Chondrocyte (in vitro differentiated cells): ENCODE results near the gene ALCAM. TPM values are rescaled to one million over a fixed set of nuclear protein-coding genes. Genes with fewer than 3 reads are reported as not detected.
A peak's percentile ranks its signal among the peaks of the same experiment; 100 is the strongest.

Experiments
- DNase-seq: peaks from one replicate; pipeline ENCODE4 v3.0.0; 2021; ENCODE audit warnings: mixed read lengths, low spot score
- H3K27ac Mint-ChIP-seq: one replicate; pipeline ENCODE4 v1.8.0; 2021; ENCODE audit warnings: mild to moderate bottlenecking, moderate library complexity, mixed read lengths; ENCODE audit not compliant: unreplicated experiment
- H3K27me3 Mint-ChIP-seq: 2 replicates; pipeline ENCODE4 v1.8.0; 2021; ENCODE audit warnings: low read depth, mixed read lengths
- H3K36me3 Mint-ChIP-seq: 2 replicates; pipeline ENCODE4 v1.8.0; 2021; ENCODE audit warnings: low read depth, mixed read lengths
- H3K4me1 Mint-ChIP-seq: 2 replicates; pipeline ENCODE4 v1.8.0; 2021; ENCODE audit warnings: low read depth, mild to moderate bottlenecking, mixed read lengths
- H3K4me3 Mint-ChIP-seq: one replicate; pipeline ENCODE4 v1.8.0; 2021; ENCODE audit warnings: mild to moderate bottlenecking, moderate library complexity, mixed read lengths; ENCODE audit not compliant: unreplicated experiment
- H3K9me3 Mint-ChIP-seq: 2 replicates; pipeline ENCODE4 v1.8.0; 2021; ENCODE audit warnings: low read depth, mixed read lengths
- total RNA-seq: library from RNA; stranded (reverse); gene quantifications from 3 replicates; pipeline ENCODE4 v1.2.1, GENCODE V29; 2021
- TF ChIP-seq, protein P1 (sequence below): fragments of 200-600 bp; sonication (generic); IDR thresholded peaks from 2 replicates; pipeline ENCODE4 v1.5.0; 2021; ENCODE audit warnings: antibody characterized with exemption, mild to moderate bottlenecking, moderate library complexity

Gene ALCAM
- total RNA-seq, 1 donor from 2014 or later: 270 TPM

DNA sequence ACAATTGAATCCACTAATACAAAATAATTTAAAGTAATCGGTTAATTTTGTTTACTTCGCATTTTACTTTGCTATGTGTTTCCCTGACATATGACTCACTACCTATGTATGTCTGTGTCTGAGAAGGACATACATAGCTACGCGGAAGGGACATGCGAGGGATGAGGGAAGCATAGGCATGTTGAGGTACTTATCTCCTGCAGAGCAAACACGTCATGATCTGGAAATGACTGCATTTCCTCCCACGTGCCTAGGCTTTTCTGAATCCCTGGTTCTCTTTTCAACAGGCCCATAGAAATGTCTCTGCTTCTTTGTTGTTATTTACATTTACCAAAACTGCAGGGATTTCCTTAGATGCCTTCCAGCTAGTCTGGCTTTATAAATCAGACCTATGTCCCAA lies 27.5 kb downstream of the ALCAM start:
- peaks cover 29% of the 10 kb centered on the region for H3K4me1 Mint-ChIP-seq
- no peak for DNase-seq
- H3K27me3 Mint-ChIP-seq: no peaks in the 10 kb centered on the region
- peaks cover 15% of the 10 kb centered on the region for H3K36me3 Mint-ChIP-seq
- TF ChIP-seq, protein P1, sequence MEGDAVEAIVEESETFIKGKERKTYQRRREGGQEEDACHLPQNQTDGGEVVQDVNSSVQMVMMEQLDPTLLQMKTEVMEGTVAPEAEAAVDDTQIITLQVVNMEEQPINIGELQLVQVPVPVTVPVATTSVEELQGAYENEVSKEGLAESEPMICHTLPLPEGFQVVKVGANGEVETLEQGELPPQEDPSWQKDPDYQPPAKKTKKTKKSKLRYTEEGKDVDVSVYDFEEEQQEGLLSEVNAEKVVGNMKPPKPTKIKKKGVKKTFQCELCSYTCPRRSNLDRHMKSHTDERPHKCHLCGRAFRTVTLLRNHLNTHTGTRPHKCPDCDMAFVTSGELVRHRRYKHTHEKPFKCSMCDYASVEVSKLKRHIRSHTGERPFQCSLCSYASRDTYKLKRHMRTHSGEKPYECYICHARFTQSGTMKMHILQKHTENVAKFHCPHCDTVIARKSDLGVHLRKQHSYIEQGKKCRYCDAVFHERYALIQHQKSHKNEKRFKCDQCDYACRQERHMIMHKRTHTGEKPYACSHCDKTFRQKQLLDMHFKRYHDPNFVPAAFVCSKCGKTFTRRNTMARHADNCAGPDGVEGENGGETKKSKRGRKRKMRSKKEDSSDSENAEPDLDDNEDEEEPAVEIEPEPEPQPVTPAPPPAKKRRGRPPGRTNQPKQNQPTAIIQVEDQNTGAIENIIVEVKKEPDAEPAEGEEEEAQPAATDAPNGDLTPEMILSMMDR: no peak
- no peak overlapping the region for H3K4me3 Mint-ChIP-seq
- H3K27ac Mint-ChIP-seq: no peak overlapping the region
- peaks cover 31% of the 10 kb centered on the region for H3K9me3 Mint-ChIP-seq

DNA sequence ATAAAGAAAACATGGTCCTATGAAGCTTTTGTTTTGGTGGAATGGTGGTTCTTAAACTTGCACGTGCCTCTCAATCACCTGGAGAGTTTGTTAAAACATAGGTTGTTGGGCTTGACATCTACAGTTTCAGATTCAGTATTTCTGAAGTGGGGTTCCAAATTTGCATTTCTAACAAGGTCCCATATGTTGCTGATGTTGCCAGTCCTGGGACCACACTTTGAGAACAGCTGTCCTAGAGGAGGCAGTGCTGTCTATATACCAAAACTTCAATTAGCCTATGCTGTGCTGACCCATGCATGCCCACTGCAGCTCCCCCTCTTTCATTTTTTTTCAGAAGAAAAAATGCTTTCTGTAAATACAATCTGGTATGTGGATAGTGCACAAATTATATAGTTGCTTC lies 31.3 kb downstream of the ALCAM start:
- Mint-ChIP-seq H3K4me3 (no peak overlapping the region), H3K9me3 (peaks cover 2% of the 10 kb centered on the region), H3K27ac (no peak overlapping the region), H3K4me1 (peaks cover 54% of the 10 kb centered on the region), H3K27me3 (no peaks in the 10 kb centered on the region), H3K36me3 (peaks cover 2% of the 10 kb centered on the region)
- TF ChIP-seq, protein P1: no peak
- no peak for DNase-seq

DNA sequence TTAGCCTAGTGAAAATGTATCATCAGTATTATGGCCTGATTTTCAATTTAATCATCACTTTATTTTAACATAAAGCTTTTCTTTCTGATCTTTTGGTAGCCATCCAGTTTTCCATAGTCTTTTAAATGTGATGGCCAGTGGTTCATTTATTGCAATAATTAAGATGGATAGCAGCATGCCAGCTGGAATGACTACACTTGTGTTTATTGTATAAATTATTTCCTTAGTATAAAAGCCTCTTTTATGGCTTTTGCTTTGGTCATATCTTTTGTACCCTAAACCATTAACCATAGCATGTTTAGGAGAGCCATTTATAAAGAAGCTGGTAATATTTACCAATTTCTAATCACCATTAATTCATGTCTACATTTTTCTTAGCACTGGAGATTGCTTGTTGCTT lies 31.7 kb downstream of the ALCAM start:
- Mint-ChIP-seq H3K4me3 (no peak overlapping the region), H3K27ac (no peak overlapping the region), H3K9me3 (peaks cover 3% of the 10 kb centered on the region), H3K4me1 (peaks cover 56% of the 10 kb centered on the region), H3K36me3 (peaks cover 3% of the 10 kb centered on the region), H3K27me3 (no peaks in the 10 kb centered on the region)
- no peak for DNase-seq
- TF ChIP-seq, protein P1: no peak

DNA sequence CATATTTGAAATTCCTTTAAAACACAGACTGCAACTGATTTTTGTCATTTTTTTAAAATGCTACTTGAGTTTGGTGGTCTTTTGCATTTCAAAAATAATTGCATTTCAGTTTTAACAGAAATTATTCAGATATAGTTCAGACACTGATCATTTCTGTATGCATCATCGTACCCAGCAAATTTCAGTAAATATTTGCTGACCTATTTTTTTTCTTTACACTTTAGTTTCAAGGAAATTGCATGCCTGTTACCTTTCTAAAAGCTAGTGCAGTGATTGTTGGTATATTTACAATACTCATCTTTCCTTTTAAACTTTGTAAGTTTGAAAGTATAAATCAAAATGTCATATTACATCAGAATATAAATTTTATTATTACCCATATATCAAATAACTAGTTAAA lies 32.4 kb downstream of the ALCAM start:
- Mint-ChIP-seq H3K9me3 (peaks cover 10% of the 10 kb centered on the region), H3K4me1 (peaks cover 60% of the 10 kb centered on the region), H3K36me3 (peaks cover 9% of the 10 kb centered on the region), H3K4me3 (no peak overlapping the region), H3K27ac (no peak overlapping the region), H3K27me3 (no peaks in the 10 kb centered on the region)
- TF ChIP-seq, protein P1: no peak
- no peak for DNase-seq

DNA sequence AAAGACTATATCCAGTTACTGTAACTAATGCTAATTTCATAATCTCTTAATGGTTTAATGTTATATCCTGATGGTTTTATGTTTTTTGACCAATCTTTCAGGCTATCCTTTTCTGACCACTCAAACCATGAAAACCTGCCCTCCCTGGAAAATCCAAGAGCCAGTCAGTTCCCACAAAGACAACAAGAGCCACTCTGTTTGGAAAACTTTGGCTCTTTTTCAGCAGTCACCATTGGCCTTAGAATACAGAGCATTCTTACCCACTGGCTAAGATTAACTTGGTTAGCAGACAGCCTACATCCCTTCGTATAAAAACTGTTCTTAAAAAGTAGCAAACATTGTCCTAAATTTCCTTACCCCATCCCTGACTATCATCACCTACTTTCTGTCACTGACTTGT lies 32.9 kb downstream of the ALCAM start:
- no peak for DNase-seq
- peak overlapping the region; percentile 30 for H3K27ac Mint-ChIP-seq
- H3K4me1 Mint-ChIP-seq: peaks cover 54% of the 10 kb centered on the region
- H3K9me3 Mint-ChIP-seq: peaks cover 15% of the 10 kb centered on the region
- TF ChIP-seq, protein P1: no peak
- no peak overlapping the region for H3K4me3 Mint-ChIP-seq
- no peaks in the 10 kb centered on the region for H3K27me3 Mint-ChIP-seq
- H3K36me3 Mint-ChIP-seq: peaks cover 11% of the 10 kb centered on the region
